HCT116 (cell line): ENCODE results near the gene ITPR1.

Source experiments
- CEBPB ChIP-seq: IDR thresholded peaks from 2 replicates; pipeline ENCODE4 v1.6.1; 2012; ENCODE audit warnings: low read depth
- EZH2 ChIP-seq: fragments of 200-600 bp; sonication (generic); IDR thresholded peaks from 2 replicates; pipeline ENCODE4 v1.6.1; 2017; ENCODE audit warnings: antibody characterized with exemption, mixed run types
- JUND ChIP-seq: IDR thresholded peaks from 2 replicates; pipeline ENCODE4 v1.6.1; 2012
- POLR2AphosphoS5 ChIP-seq: IDR thresholded peaks from 2 replicates; pipeline ENCODE4 v1.6.1; 2011; ENCODE audit warnings: mild to moderate bottlenecking, low read depth, low read length, moderate library complexity
- SP1 ChIP-seq: IDR thresholded peaks from 2 replicates; pipeline ENCODE4 v1.6.1; 2012; ENCODE audit warnings: low read depth
- TF ChIP-seq, protein P1 (sequence below), 3 experiments: fragments of 200-600 bp in 1 of 3; sonication (generic) in 1 of 3; IDR thresholded peaks in 2 of 3; conservative IDR thresholded peaks in 1 of 3; 2 replicates each; pipeline ENCODE4 v1.5.1; 2012 to 2017; ENCODE audit warnings: low read depth in 2 of 3, low read length in 2 of 3, antibody characterized with exemption in 1 of 3, borderline replicate concordance in 1 of 3, control low read depth in 1 of 3, mild to moderate bottlenecking in 1 of 3, mixed read lengths in 1 of 3, mixed run types in 1 of 3, moderate library complexity in 1 of 3; ENCODE audit not compliant: insufficient read depth in 1 of 3
- TF ChIP-seq, protein P2 (sequence below): IDR thresholded peaks from 2 replicates; pipeline ENCODE4 v1.6.1; 2012; ENCODE audit warnings: low read depth
- TF ChIP-seq, protein P3 (sequence below): IDR thresholded peaks from 2 replicates; pipeline ENCODE4 v1.6.1; 2012

DNA sequence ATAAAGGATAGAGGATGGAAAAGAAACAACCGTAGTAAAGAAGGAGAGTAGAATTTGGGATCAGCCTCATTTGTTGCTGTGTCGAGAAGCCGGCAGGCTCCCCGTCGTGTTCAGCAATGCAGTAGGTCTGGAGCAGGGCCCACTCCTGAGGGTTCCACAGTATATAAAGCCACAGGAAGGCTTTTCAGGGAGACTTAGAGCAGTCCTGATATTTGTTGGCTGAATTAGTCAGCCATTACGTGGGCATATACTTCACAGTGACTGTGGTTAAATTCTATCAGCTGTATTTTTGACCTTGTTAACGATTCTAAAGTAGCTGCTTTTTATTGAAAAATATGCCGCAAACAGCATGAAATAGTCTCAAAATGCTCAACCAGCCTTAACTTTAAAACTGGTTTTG is 149.5 kb downstream of the ITPR1 start:
- TF ChIP-seq JUND (no peak), EZH2 (no peak), SP1 (no peak), POLR2AphosphoS5 (no peak), CEBPB (no peak)
- TF ChIP-seq, protein P1, sequence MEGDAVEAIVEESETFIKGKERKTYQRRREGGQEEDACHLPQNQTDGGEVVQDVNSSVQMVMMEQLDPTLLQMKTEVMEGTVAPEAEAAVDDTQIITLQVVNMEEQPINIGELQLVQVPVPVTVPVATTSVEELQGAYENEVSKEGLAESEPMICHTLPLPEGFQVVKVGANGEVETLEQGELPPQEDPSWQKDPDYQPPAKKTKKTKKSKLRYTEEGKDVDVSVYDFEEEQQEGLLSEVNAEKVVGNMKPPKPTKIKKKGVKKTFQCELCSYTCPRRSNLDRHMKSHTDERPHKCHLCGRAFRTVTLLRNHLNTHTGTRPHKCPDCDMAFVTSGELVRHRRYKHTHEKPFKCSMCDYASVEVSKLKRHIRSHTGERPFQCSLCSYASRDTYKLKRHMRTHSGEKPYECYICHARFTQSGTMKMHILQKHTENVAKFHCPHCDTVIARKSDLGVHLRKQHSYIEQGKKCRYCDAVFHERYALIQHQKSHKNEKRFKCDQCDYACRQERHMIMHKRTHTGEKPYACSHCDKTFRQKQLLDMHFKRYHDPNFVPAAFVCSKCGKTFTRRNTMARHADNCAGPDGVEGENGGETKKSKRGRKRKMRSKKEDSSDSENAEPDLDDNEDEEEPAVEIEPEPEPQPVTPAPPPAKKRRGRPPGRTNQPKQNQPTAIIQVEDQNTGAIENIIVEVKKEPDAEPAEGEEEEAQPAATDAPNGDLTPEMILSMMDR (IDR thresholded peaks at IDR 0.05 in 2 of 3, conservative IDR thresholded peaks at IDR 0.05 in 1 of 3; ENCODE audit: borderline replicate concordance in 1 of 3, insufficient read depth in 1 of 3, low read depth in 2 of 3, low read length in 2 of 3), result no peak
- TF ChIP-seq, protein P2, sequence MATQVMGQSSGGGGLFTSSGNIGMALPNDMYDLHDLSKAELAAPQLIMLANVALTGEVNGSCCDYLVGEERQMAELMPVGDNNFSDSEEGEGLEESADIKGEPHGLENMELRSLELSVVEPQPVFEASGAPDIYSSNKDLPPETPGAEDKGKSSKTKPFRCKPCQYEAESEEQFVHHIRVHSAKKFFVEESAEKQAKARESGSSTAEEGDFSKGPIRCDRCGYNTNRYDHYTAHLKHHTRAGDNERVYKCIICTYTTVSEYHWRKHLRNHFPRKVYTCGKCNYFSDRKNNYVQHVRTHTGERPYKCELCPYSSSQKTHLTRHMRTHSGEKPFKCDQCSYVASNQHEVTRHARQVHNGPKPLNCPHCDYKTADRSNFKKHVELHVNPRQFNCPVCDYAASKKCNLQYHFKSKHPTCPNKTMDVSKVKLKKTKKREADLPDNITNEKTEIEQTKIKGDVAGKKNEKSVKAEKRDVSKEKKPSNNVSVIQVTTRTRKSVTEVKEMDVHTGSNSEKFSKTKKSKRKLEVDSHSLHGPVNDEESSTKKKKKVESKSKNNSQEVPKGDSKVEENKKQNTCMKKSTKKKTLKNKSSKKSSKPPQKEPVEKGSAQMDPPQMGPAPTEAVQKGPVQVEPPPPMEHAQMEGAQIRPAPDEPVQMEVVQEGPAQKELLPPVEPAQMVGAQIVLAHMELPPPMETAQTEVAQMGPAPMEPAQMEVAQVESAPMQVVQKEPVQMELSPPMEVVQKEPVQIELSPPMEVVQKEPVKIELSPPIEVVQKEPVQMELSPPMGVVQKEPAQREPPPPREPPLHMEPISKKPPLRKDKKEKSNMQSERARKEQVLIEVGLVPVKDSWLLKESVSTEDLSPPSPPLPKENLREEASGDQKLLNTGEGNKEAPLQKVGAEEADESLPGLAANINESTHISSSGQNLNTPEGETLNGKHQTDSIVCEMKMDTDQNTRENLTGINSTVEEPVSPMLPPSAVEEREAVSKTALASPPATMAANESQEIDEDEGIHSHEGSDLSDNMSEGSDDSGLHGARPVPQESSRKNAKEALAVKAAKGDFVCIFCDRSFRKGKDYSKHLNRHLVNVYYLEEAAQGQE, result no peak
- TF ChIP-seq, protein P3, sequence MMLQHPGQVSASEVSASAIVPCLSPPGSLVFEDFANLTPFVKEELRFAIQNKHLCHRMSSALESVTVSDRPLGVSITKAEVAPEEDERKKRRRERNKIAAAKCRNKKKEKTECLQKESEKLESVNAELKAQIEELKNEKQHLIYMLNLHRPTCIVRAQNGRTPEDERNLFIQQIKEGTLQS, result no peak
